Stimulated activated CD4-positive, alpha-beta T cell treated with anti-CD3 and anti-CD28 coated beads, TNF-alpha, amount 100 ng/mL, for 4 hours (primary cell): Measurements from ENCODE around the gene ILDR2.

Source experiments
- DNase-seq, 3 experiments: peaks; one replicate each; pipeline ENCODE4 v3.0.0-alpha.2; 2020; ENCODE audit warnings: low read depth in 3 of 3

ILDR2 gene

GRCh38 chr1:166975361-166976129 lies at the start of gene ILDR2:
Gene ILDR2 (minus strand): TSS chr1:166975540. CDS start chr1:166975268, 272 bp downstream.
- DNase-seq = peak; percentile 53 to 62 (median 55)

GRCh38 chr1:167022384-167022783 lies 47.0 kb upstream of the ILDR2 start:
- no peak for DNase-seq

- no peak for DNase-seq
Observed at GRCh38 chr1:167016100-167016750, 40.9 kb upstream of the ILDR2 start.

GRCh38 chr1:167013108-167013929 lies 38.0 kb upstream of the ILDR2 start:
- DNase-seq = no peak

- DNase-seq = no peak
Observed at GRCh38 chr1:167012570-167012969, 37.2 kb upstream of the ILDR2 start.

- DNase-seq = no peak
Observed at GRCh38 chr1:167011560-167012191, 36.3 kb upstream of the ILDR2 start.

GRCh38 chr1:167003711-167004110 lies 28.4 kb upstream of the ILDR2 start:
- DNase-seq = no peak

GRCh38 chr1:167002354-167002753 lies 27.0 kb upstream of the ILDR2 start:
- no peak for DNase-seq

- no peak for DNase-seq
Observed at GRCh38 chr1:167000546-167000945, 25.2 kb upstream of the ILDR2 start.

GRCh38 chr1:166999500-167000055 lies 24.2 kb upstream of the ILDR2 start:
- DNase-seq = no peak

- DNase-seq = no peak
Observed at GRCh38 chr1:166999075-166999474, 23.7 kb upstream of the ILDR2 start.

- DNase-seq = no peak
Observed at GRCh38 chr1:166988974-166989515, 13.7 kb upstream of the ILDR2 start, which contains the start of gene MAEL. Gene MAEL (plus strand): TSS chr1:166989280. CDS start chr1:166989353, 73 bp downstream.

GRCh38 chr1:166981589-166981988 lies 6.2 kb upstream of the ILDR2 start:
- DNase-seq = no peak

- no peak for DNase-seq
Observed at GRCh38 chr1:166980818-166981217, 5.5 kb upstream of the ILDR2 start.

- no peak for DNase-seq
Observed at GRCh38 chr1:166980383-166980782, 5.0 kb upstream of the ILDR2 start.

GRCh38 chr1:166978821-166979220 lies 3.5 kb upstream of the ILDR2 start:
- DNase-seq = no peak

- DNase-seq = no peak
Observed at GRCh38 chr1:166977951-166978350, 2.6 kb upstream of the ILDR2 start.

- peak; percentile 24 to 45 (median 41) for DNase-seq
Observed at GRCh38 chr1:166974647-166975345, 544 bp downstream of the ILDR2 start.

GRCh38 chr1:166972826-166973225 lies 2.5 kb downstream of the ILDR2 start:
- no peak for DNase-seq

- DNase-seq = no peak
Observed at GRCh38 chr1:166972193-166972592, 3.1 kb downstream of the ILDR2 start.

- no peak for DNase-seq
Observed at GRCh38 chr1:166971252-166971651, 4.1 kb downstream of the ILDR2 start.
